Neural cell (in vitro differentiated cells): ENCODE measurements around the gene NHSL2. TPM values are rescaled to one million over a fixed set of nuclear protein-coding genes. Genes with fewer than 3 reads are reported as not detected.

Source experiments
- H2AFZ ChIP-seq: fragments of 200-600, 300-800 bp; sonication (generic), shearing (Covaris generic); 2 replicates; pipeline ENCODE4 v1.6.0; 2014; ENCODE audit warnings: low read depth, mild to moderate bottlenecking, antibody characterized with exemption, low read length, moderate library complexity
- H3F3A ChIP-seq: fragments of 200-600 bp; shearing (Covaris generic); 2 replicates; pipeline ENCODE4 v1.6.1; 2016; ENCODE audit warnings: mild to moderate bottlenecking, moderate library complexity, mixed read lengths, antibody characterized with exemption, low read length; ENCODE audit not compliant: insufficient read depth, poor library complexity, severe bottlenecking
- H3K27ac ChIP-seq: fragments of 200-600, 300-800 bp; sonication (generic), shearing (Covaris generic); 2 replicates; pipeline ENCODE4 v1.5.1; 2014; ENCODE audit warnings: mild to moderate bottlenecking, low read length, moderate library complexity
- H3K27me3 ChIP-seq: fragments of 300-800, 200-600 bp; sonication (generic), shearing (Covaris generic); 2 replicates; pipeline ENCODE4 v1.6.0; 2014; ENCODE audit warnings: mild to moderate bottlenecking, low read depth, low read length, moderate library complexity; ENCODE audit not compliant: insufficient read depth
- H3K36me3 ChIP-seq: fragments of 300-800, 200-600 bp; sonication (generic), shearing (Covaris generic); 2 replicates; pipeline ENCODE4 v1.5.1; 2014; ENCODE audit warnings: mild to moderate bottlenecking, antibody characterized with exemption, low read length, moderate library complexity; ENCODE audit not compliant: insufficient read depth
- H3K4me2 ChIP-seq: fragments of 300-800, 200-600 bp; sonication (generic), shearing (Covaris generic); 2 replicates; pipeline ENCODE4 v1.6.0; 2014; ENCODE audit warnings: mild to moderate bottlenecking, low read length
- H3K4me3 ChIP-seq: fragments of 300-800, 200-600 bp; sonication (generic), shearing (Covaris generic); 2 replicates; pipeline ENCODE4 v1.5.1; 2014; ENCODE audit warnings: mild to moderate bottlenecking, low read length, moderate library complexity
- H3K79me2 ChIP-seq: fragments of 200-600 bp; shearing (Covaris generic); replicated peaks from 2 replicates; pipeline ENCODE4 v1.6.0; 2014; ENCODE audit warnings: mild to moderate bottlenecking, low read length, moderate library complexity; ENCODE audit not compliant: insufficient read depth
- H3K9ac ChIP-seq: fragments of 300-800, 200-600 bp; sonication (generic), shearing (Covaris generic); 2 replicates; pipeline ENCODE4 v1.6.1; 2016; ENCODE audit warnings: mild to moderate bottlenecking, low read length, mixed read lengths
- H3K9me2 ChIP-seq: fragments of 200-600 bp; shearing (Covaris generic); 2 replicates; pipeline ENCODE4 v1.6.1; 2016; ENCODE audit warnings: mild to moderate bottlenecking, low read length, mixed read lengths; ENCODE audit not compliant: insufficient read depth
- H3K9me3 ChIP-seq: fragments of 200-600, 300-800 bp; sonication (generic), shearing (Covaris generic); 2 replicates; pipeline ENCODE4 v1.6.1; 2016; ENCODE audit warnings: mild to moderate bottlenecking, mixed run types, low read length, moderate library complexity, mixed read lengths
- H4K20me1 ChIP-seq: fragments of 200-600 bp; shearing (Covaris generic); 2 replicates; pipeline ENCODE4 v1.6.1; 2016; ENCODE audit warnings: mild to moderate bottlenecking, mixed run types; ENCODE audit not compliant: insufficient read depth
- CTCF ChIP-seq: fragments of 450-650 bp; IDR thresholded peaks from 2 replicates; pipeline ENCODE4 v1.5.1; 2014; ENCODE audit warnings: antibody characterized with exemption, mild to moderate bottlenecking, moderate library complexity; ENCODE audit not compliant: poor library complexity, severe bottlenecking
- EP300 ChIP-seq: fragments of 450-650 bp; conservative IDR thresholded peaks from 2 replicates; pipeline ENCODE4 v1.6.1; 2014; ENCODE audit warnings: antibody characterized with exemption, mild to moderate bottlenecking, moderate library complexity; ENCODE audit not compliant: poor library complexity, severe bottlenecking
- EZH2 ChIP-seq: fragments of 200-600, 300-800 bp; shearing (Covaris generic), sonication (generic); IDR thresholded peaks from 2 replicates; pipeline ENCODE4 v1.6.1; 2014; ENCODE audit warnings: antibody characterized with exemption, low read length, borderline replicate concordance, mild to moderate bottlenecking; ENCODE audit not compliant: insufficient read depth, poor library complexity, severe bottlenecking
- MXI1 ChIP-seq: fragments of 450-650 bp; conservative IDR thresholded peaks from 2 replicates; pipeline ENCODE4 v1.6.1; 2014; ENCODE audit warnings: antibody characterized with exemption, mild to moderate bottlenecking; ENCODE audit not compliant: poor library complexity, severe bottlenecking
- POLR2AphosphoS5 ChIP-seq: IDR thresholded peaks from 2 replicates; pipeline ENCODE4 v1.6.1; 2012
- RAD21 ChIP-seq: fragments of 450-650 bp; conservative IDR thresholded peaks from 2 replicates; pipeline ENCODE4 v1.6.1; 2014; ENCODE audit warnings: antibody characterized with exemption, mild to moderate bottlenecking, moderate library complexity
- REST ChIP-seq: IDR thresholded peaks from 2 replicates; pipeline ENCODE4 v1.6.1; 2012; ENCODE audit warnings: borderline replicate concordance
- SMC3 ChIP-seq: fragments of 450-650 bp; conservative IDR thresholded peaks from 2 replicates; pipeline ENCODE4 v1.6.1; 2014; ENCODE audit warnings: antibody characterized with exemption, mild to moderate bottlenecking, moderate library complexity; ENCODE audit not compliant: poor library complexity
- TAF1 ChIP-seq: IDR thresholded peaks from 2 replicates; pipeline ENCODE4 v1.6.1; 2012; ENCODE audit warnings: low read depth
- polyA plus RNA-seq: library from polyadenylated mRNA; depleted of rRNA; stranded (reverse); fragments of >200 nt; gene quantifications from 2 replicates; pipeline ENCODE4 v1.2.3, GENCODE V29; 2014

NHSL2 gene
- polyA plus RNA-seq, 1 donor from 2014 or later, result 0.87 TPM

- H3K79me2 ChIP-seq, result no peaks in the 10 kb centered on the region
- TF ChIP-seq EP300 (no peak), EZH2 (no peak), SMC3 (peak; percentile 89), RAD21 (peak; percentile 87), REST (no peak), POLR2AphosphoS5 (no peak), CTCF (peak; percentile 81), TAF1 (no peak), MXI1 (peak; percentile 20)
- no peak overlapping the region for H3K4me2 ChIP-seq
- H3K27ac ChIP-seq, result peak overlapping the region; percentile 37
- no peaks in the 10 kb centered on the region for H3K9me3 ChIP-seq
- H3K36me3 ChIP-seq, result no peaks in the 10 kb centered on the region
- H4K20me1 ChIP-seq, result no peaks in the 10 kb centered on the region
- no peaks in the 10 kb centered on the region for H3F3A ChIP-seq
- no peaks in the 10 kb centered on the region for H3K9me2 ChIP-seq
- H3K4me3 ChIP-seq, result peak overlapping the region; percentile 49
- H3K9ac ChIP-seq, result no peak overlapping the region
- no peak overlapping the region for H2AFZ ChIP-seq
- no peaks in the 10 kb centered on the region for H3K27me3 ChIP-seq
These were observed 216.0 kb downstream of the NHSL2 start for GRCh38 chrX:72126539-72127140.

GRCh38 chrX:72127332-72127731, 216.7 kb downstream of the NHSL2 start:
- no peaks in the 10 kb centered on the region for H3F3A ChIP-seq
- peak overlapping the region; percentile 49 for H3K4me3 ChIP-seq

More at GRCh38 chrX:72127332-72127731, 216.7 kb downstream of the NHSL2 start:
- Histone ChIP-seq H3K27me3 (no peaks in the 10 kb centered on the region), H3K9ac (no peak overlapping the region), H3K4me2 (no peak overlapping the region), H4K20me1 (no peaks in the 10 kb centered on the region), H3K27ac (peak overlapping the region; percentile 37), H3K9me2 (no peaks in the 10 kb centered on the region), H3K9me3 (no peaks in the 10 kb centered on the region), H3K36me3 (no peaks in the 10 kb centered on the region), H2AFZ (no peak overlapping the region), H3K79me2 (no peaks in the 10 kb centered on the region)
- no peak for TF ChIP-seq EP300
